GM12878 (cell line): ENCODE data around the gene FIBCD1. TPM values are rescaled to one million over a fixed set of nuclear protein-coding genes. Genes with fewer than 3 reads are reported as not detected.

Experiments used
- ATAC-seq: fragments of 200-7000 bp; cut with Tn5 transposase; 3 replicates; pipeline ENCODE4 v1.9.1; 2020; ENCODE audit warnings: mild to moderate bottlenecking, moderate library complexity
- BruUV-seq: library from RNA; stranded (reverse); fragments of 400-500 nt; replicated peaks from 2 replicates; lab custom pipeline; 2021; lab: Mats Ljungman, UMichigan
- CTCF ChIA-PET: fragments of 300-600 bp; sonication (Branson Sonifier 250); formaldehyde crosslinking; extraction: SDS; loops from one replicate; lab custom pipeline; 2021; ENCODE audit warnings: inconsistent platforms; lab: Yijun Ruan, JAX
- POLR2A ChIA-PET: fragments of 350-600 bp; formaldehyde crosslinking; extraction: SDS; loops from one replicate; lab custom pipeline; 2021; ENCODE audit warnings: inconsistent platforms; lab: Charles Lee
- RAD21 ChIA-PET: fragments of 300-600 bp; sonication (Branson Sonifier 250); formaldehyde crosslinking; loops from one replicate; lab custom pipeline; 2023; ENCODE audit warnings: antibody characterized with exemption; ENCODE audit not compliant: unreplicated experiment; lab: Charles Lee
- SMC1A ChIA-PET: fragments of 300-600 bp; sonication (Branson Sonifier 250); formaldehyde crosslinking; loops from one replicate; lab custom pipeline; 2023; ENCODE audit not compliant: unreplicated experiment, uncharacterized antibody; lab: Charles Lee
- DNase-seq: peaks from one replicate; pipeline ENCODE4 v3.0.0-alpha.2; 2011; ENCODE audit warnings: low read depth, low spot score
- FAIRE-seq: peaks from 3 replicates; lab custom pipeline; 2011; peaks lifted over from hg19 to GRCh38; lab: Jason Lieb, UNC
- H2AFZ ChIP-seq: 2 replicates; pipeline ENCODE4 v1.6.0; 2011; ENCODE audit warnings: low read depth, low read length, control low read depth; ENCODE audit not compliant: control insufficient read depth
- H3K27ac ChIP-seq: 2 replicates; pipeline ENCODE4 v1.5.1; 2011; ENCODE audit warnings: control low read depth; ENCODE audit not compliant: control insufficient read depth, insufficient read depth
- H3K27me3 ChIP-seq, 2 experiments: replicated peaks in 1 of 2; 2 replicates each; pipeline versions ENCODE4 v1.6.0 to v1.6.1; 2011; ENCODE audit warnings: low read length in 1 of 2; ENCODE audit not compliant: control insufficient read depth in 2 of 2, insufficient read depth in 2 of 2
- H3K36me3 ChIP-seq, 2 experiments: 2 replicates each; pipeline ENCODE4 v1.5.1; 2011; ENCODE audit warnings: low read length in 1 of 2; ENCODE audit not compliant: control insufficient read depth in 2 of 2, insufficient read depth in 2 of 2
- H3K4me1 ChIP-seq: 2 replicates; pipeline ENCODE4 v1.6.1; 2011; ENCODE audit warnings: mild to moderate bottlenecking, low read length, moderate library complexity, mixed read lengths; ENCODE audit not compliant: control insufficient read depth, insufficient read depth
- H3K4me2 ChIP-seq: 2 replicates; pipeline ENCODE4 v1.6.0; 2011; ENCODE audit warnings: control low read depth; ENCODE audit not compliant: control insufficient read depth, insufficient read depth
- H3K4me3 ChIP-seq: fragments of 200-600 bp; sonication (generic); 2 replicates; pipeline ENCODE4 v1.5.1; 2016
- H3K79me2 ChIP-seq: 2 replicates; pipeline ENCODE4 v1.6.0; 2011; ENCODE audit warnings: low read length; ENCODE audit not compliant: control insufficient read depth, insufficient read depth
- H3K9ac ChIP-seq: 2 replicates; pipeline ENCODE4 v1.8.0; 2011; ENCODE audit warnings: low read length, control low read depth, mixed read lengths; ENCODE audit not compliant: control insufficient read depth, insufficient read depth
- H3K9me3 ChIP-seq: replicated peaks from 3 replicates; pipeline ENCODE4 v1.5.1; 2011; ENCODE audit warnings: mild to moderate bottlenecking, low read length; ENCODE audit not compliant: control insufficient read depth, insufficient read depth
- H4K20me1 ChIP-seq: 2 replicates; pipeline ENCODE4 v1.6.0; 2011; ENCODE audit not compliant: control insufficient read depth, insufficient read depth
- ATF7 ChIP-seq: fragments of 450-650 bp; IDR thresholded peaks from 2 replicates; pipeline ENCODE4 v1.6.1; 2016; ENCODE audit warnings: low read depth, mild to moderate bottlenecking
- DPF2 ChIP-seq: fragments of 450-650 bp; IDR thresholded peaks from 2 replicates; pipeline ENCODE4 v1.6.1; 2017; ENCODE audit warnings: mild to moderate bottlenecking
- EED ChIP-seq: sonication (generic); IDR thresholded peaks from 2 replicates; pipeline ENCODE4 v1.6.1; 2016; ENCODE audit warnings: antibody characterized with exemption, low read depth
- FOS ChIP-seq: IDR thresholded peaks from 3 replicates; pipeline ENCODE4 v1.6.1; 2011; ENCODE audit warnings: borderline replicate concordance; ENCODE audit not compliant: insufficient read length; ENCODE audit errors: extremely low read depth
- GATAD2B ChIP-seq: fragments of 450-650 bp; conservative IDR thresholded peaks from 2 replicates; pipeline ENCODE4 v1.6.1; 2017; ENCODE audit warnings: low read depth, mild to moderate bottlenecking, moderate library complexity
- IKZF2 ChIP-seq, 2 experiments: fragments of 450-650 bp; IDR thresholded peaks; 2 replicates each; pipeline ENCODE4 v1.6.1; 2017; ENCODE audit warnings: mild to moderate bottlenecking in 2 of 2, moderate library complexity in 2 of 2
- JUND ChIP-seq: IDR thresholded peaks from 2 replicates; pipeline ENCODE4 v1.6.1; 2012; ENCODE audit warnings: low read depth, mild to moderate bottlenecking, low read length, improper control_type of control experiment, moderate library complexity
- KDM1A ChIP-seq: fragments of 200-600 bp; sonication (generic); IDR thresholded peaks from 2 replicates; pipeline ENCODE4 v1.6.1; 2016; ENCODE audit warnings: borderline replicate concordance
- KLF5 ChIP-seq: fragments of 450-650 bp; IDR thresholded peaks from 2 replicates; pipeline ENCODE4 v1.6.1; 2014; ENCODE audit warnings: mild to moderate bottlenecking; ENCODE audit not compliant: partially characterized antibody
- NBN ChIP-seq: fragments of 450-650 bp; IDR thresholded peaks from 2 replicates; pipeline ENCODE4 v1.6.1; 2016
- NFYA ChIP-seq: IDR thresholded peaks from 2 replicates; pipeline ENCODE4 v1.6.1; 2011; ENCODE audit warnings: low read depth, mild to moderate bottlenecking, low read length, improper control_type of control experiment, borderline replicate concordance
- NR2C1 ChIP-seq: fragments of 450-650 bp; IDR thresholded peaks from 2 replicates; pipeline ENCODE4 v1.6.1; 2017; ENCODE audit warnings: antibody characterized with exemption, mild to moderate bottlenecking, moderate library complexity
- NR2F1 ChIP-seq: fragments of 450-650 bp; conservative IDR thresholded peaks from 2 replicates; pipeline ENCODE4 v1.6.1; 2017; ENCODE audit warnings: mild to moderate bottlenecking
- PAX5 ChIP-seq: IDR thresholded peaks from 2 replicates; pipeline ENCODE4 v1.6.1; 2011; ENCODE audit warnings: low read depth, low read length, borderline replicate concordance
- PML ChIP-seq: IDR thresholded peaks from 2 replicates; pipeline ENCODE4 v1.6.1; 2012; ENCODE audit warnings: low read length, inconsistent platforms
- RCOR1 ChIP-seq: conservative IDR thresholded peaks from 2 replicates; pipeline ENCODE4 v1.6.1; 2012; ENCODE audit warnings: low read depth, low read length, improper control_type of control experiment
- RUNX3 ChIP-seq: IDR thresholded peaks from 2 replicates; pipeline ENCODE4 v1.6.1; 2012; ENCODE audit warnings: low read length, inconsistent platforms
- SRF ChIP-seq, 2 experiments: IDR thresholded peaks; 2 replicates each; pipeline ENCODE4 v1.6.1; 2011; ENCODE audit warnings: low read depth in 2 of 2, low read length in 2 of 2, mild to moderate bottlenecking in 1 of 2, moderate library complexity in 1 of 2
- ZNF24 ChIP-seq: fragments of 450-650 bp; IDR thresholded peaks from 2 replicates; pipeline ENCODE4 v1.6.1; 2017; ENCODE audit warnings: antibody characterized with exemption, mild to moderate bottlenecking
- ZNF622 ChIP-seq: fragments of 450-650 bp; IDR thresholded peaks from 2 replicates; pipeline ENCODE4 v1.6.1; 2017; ENCODE audit warnings: mild to moderate bottlenecking, inconsistent platforms
- WGBS: methylation state at CpG from one replicate; pipeline ENCODE4 v1.1.6; 2016; ENCODE audit warnings: low lambda C conversion rate; ENCODE audit not compliant: insufficient replicate concordance, insufficient coverage; ENCODE audit errors: missing lambda C conversion rate; 5-methylcytosine and 5-hydroxymethylcytosine counted together
- in situ Hi-C: fragments of 300-500 bp; cut with MboI; formaldehyde crosslinking; loops from 9 replicates; pipeline ENCODE4 v1.14.3; 2018; ENCODE audit warnings: mixed read lengths
- intact Hi-C: fragments of 100-400 bp; cut with micrococcal nuclease; formaldehyde crosslinking; loops from one replicate; pipeline ENCODE4 v1.14.2; 2022; ENCODE audit not compliant: unreplicated experiment
- polyA plus RNA-seq, 11 experiments: library from polyadenylated mRNA; depleted of rRNA in 4 of 11; unstranded in 6 of 11; stranded (reverse) in 5 of 11; fragments of >200 nt; fragmentation: Nextera tagmentation in 4 of 11; fragmentation: Illumina TruSeq in 1 of 11; extraction: Ambion mirVana in 4 of 11; extraction: Trizol in 1 of 11; gene quantifications; 1 replicate in 1 of 11; 2 replicates in 10 of 11; pipeline versions ENCODE4 v1.2.1 to v1.2.3, GENCODE V29; 2011 to 2016; ENCODE audit warnings: inconsistent platforms in 2 of 11, missing spikeins in 2 of 11, low read depth in 1 of 11
- total RNA-seq, 4 experiments: library from RNA; depleted of rRNA in 3 of 4; stranded (reverse); fragments of >200 nt in 3 of 4; fragmentation: Illumina TruSeq in 1 of 4; extraction: Trizol in 1 of 4; gene quantifications; 2 replicates each; pipeline versions ENCODE4 v1.2.1 to v1.2.3, GENCODE V29; 2013 to 2021

FIBCD1 gene
- total and polyA plus RNA-seq, 10 of the 15 experiments (the other 5 are each of a cell fraction or from before 2014, with no cell fraction given), result 0.04 to 0.95 (median 0.25) TPM; not detected in 6

DNA sequence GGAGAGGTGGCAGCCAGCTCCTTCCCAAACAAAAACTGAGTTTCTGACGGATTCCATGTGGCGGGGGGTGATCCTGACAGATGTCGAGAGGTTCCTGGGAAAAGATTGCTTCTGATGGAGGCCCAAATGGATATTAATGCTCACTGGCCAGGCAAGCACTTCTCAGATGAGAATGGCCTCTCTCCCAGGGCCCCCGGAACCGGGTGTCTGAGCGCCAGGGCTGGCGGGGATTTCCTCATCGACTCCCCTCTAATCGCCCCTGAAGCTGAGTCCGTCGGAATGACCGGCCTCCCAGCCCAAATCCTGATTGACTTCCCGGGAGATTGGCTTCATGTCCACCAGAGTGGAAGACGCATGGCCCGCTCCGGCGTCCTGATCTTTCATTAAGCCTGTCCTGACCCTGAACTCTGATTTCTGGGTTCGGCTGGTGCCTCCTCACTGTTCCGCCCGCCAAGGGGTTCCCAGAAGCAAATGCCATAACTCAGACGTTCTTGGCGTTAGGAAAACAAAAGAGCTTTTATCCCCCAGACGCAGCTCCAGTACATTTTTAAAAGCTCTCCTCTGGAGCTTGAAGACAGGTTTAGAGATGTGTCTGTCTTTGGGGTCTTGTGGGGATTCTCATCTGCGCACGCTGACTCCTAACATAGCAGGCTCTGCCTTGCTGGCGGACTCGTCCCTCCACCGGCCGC lies 17.6 kb downstream of the FIBCD1 start:
- ATAC-seq, result no peak
- Histone ChIP-seq H3K27me3 (no peaks in the 10 kb centered on the region; a peak in 1 of 4 replicates), H4K20me1 (no peaks in the 10 kb centered on the region), H3K79me2 (no peaks in the 10 kb centered on the region)
- 38% methylated on average over 29 of the region's 29 CpGs for WGBS
- RAD21 ChIA-PET, result no interaction called here
- intact Hi-C loops, result no loop called here
- no peak for FAIRE-seq
- TF ChIP-seq DPF2, result no peak
- TF ChIP-seq GATAD2B, result no peak
- TF ChIP-seq IKZF2 (IDR thresholded peaks at IDR 0.05), result no peak
- no peak for TF ChIP-seq KLF5
- TF ChIP-seq ZNF24, result no peak
- TF ChIP-seq NBN, result no peak
- TF ChIP-seq, all 136 proteins: peak for 0
- in situ Hi-C loops, result no loop called here
- ChIA-PET SMC1A (no interaction called here), POLR2A (no interaction called here), CTCF (interaction anchor here (0.6 kb wide), 1 partner anchor 125 kb away, joined by 3 read pairs; no protein-coding TSS in a partner anchor)
- Histone ChIP-seq H3K9ac (no peak overlapping the region), H3K4me3 (no peak overlapping the region), H2AFZ (no peak overlapping the region), H3K4me2 (no peak overlapping the region), H3K4me1 (peaks cover 9% of the 10 kb centered on the region), H3K36me3 (no peaks in the 10 kb centered on the region), H3K9me3 (no peaks in the 10 kb centered on the region), H3K27ac (no peak overlapping the region)
- no TSS peak for BruUV-seq
- no peak for DNase-seq

DNA sequence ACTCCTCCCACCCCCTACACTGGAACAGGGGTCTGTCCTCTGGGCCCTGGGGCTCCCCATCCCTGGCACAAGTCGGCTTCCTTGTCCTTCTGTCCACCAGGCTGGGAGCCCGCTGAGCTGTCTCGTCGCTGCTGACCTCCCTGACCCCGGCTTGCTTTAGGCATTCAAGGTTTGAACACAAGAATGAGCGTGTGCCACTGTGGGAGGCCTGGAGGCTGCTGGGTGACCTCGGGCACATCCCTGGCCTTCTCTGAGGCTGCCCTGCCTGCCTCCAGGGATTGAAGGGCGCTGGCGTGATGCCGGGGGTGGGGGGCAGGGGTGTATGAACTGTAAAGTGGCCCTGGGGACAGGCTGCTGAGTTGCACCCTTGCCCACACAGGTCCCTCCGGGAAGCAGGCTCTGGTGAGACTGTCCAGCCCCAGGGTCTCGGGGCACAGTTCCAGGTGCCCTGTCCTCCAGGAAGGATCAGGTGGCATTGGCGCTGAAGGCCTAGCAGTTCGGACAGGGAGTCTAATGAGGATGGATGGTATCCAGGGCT lies 18.2 kb downstream of the FIBCD1 start:
- ChIA-PET CTCF (interaction anchor here (0.6 kb wide), 1 partner anchor 125 kb away, joined by 3 read pairs; no protein-coding TSS in a partner anchor), POLR2A (no interaction called here), SMC1A (no interaction called here), RAD21 (no interaction called here)
- ATAC-seq, result no peak
- in situ Hi-C loops, result no loop called here
- BruUV-seq, result no TSS peak
- no peaks in the 10 kb centered on the region; a peak in 1 of 4 replicates for H3K27me3 ChIP-seq
- H3K36me3 ChIP-seq, result no peaks in the 10 kb centered on the region
- H2AFZ ChIP-seq, result no peak overlapping the region
- H3K4me3 ChIP-seq, result no peak overlapping the region
- no peak for FAIRE-seq
- H4K20me1 ChIP-seq, result no peaks in the 10 kb centered on the region
- WGBS, result 35% methylated on average over 14 of the region's 14 CpGs
- H3K4me2 ChIP-seq, result no peak overlapping the region
- DNase-seq, result no peak
- H3K9ac ChIP-seq, result no peak overlapping the region
- no peaks in the 10 kb centered on the region for H3K79me2 ChIP-seq
- no peaks in the 10 kb centered on the region for H3K9me3 ChIP-seq
- H3K27ac ChIP-seq, result no peak overlapping the region
- peaks cover 6% of the 10 kb centered on the region for H3K4me1 ChIP-seq
- intact Hi-C loops, result no loop called here
- TF ChIP-seq RCOR1, result no peak
- TF ChIP-seq ZNF622, result no peak
- TF ChIP-seq NR2C1, result no peak
- TF ChIP-seq JUND, result no peak
- TF ChIP-seq ATF7, result no peak
- no peak for TF ChIP-seq RUNX3
- no peak for TF ChIP-seq KDM1A
- TF ChIP-seq PAX5, result no peak
- TF ChIP-seq SRF (IDR thresholded peaks at IDR 0.05; ENCODE audit: low read depth in 2 of 2, low read length in 2 of 2), result no peak
- no peak for TF ChIP-seq NFYA
- TF ChIP-seq EED, result no peak
- TF ChIP-seq FOS, result no peak
- no peak for TF ChIP-seq PML
- no peak for TF ChIP-seq NR2F1
